ENCODE measurements around the gene DNAH14.

Gene DNAH14

DNA sequence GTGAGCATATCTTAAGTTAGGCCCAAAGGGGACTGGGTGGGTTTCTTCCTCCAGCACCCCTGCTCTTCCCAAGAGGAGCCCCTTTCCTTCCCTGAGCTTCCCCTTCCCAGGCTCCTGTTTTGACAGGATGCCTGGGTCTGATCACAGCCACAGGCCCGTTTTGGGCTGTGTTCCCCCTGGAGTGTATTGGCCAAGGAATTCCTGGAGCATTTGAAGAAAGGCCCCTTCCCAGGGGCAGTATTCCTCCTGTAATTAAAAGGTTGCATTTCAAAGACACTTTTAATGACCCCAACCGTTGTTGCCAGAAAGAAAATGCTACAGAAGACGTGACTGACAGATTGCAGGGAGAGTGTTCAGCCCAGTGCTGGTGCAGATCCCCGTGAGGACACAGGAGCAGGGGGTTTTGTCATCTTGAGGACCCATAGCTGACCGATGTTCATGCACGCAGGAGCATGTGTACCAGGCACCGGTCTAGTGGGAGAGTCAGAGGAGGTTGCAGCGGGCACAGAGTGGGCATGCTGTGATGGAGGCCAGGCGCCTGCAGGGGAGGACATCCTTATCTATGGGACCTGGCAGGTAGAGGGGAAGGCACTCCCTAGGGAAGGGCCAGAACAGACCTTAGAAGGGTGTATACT, 517.6 kb downstream of the DNAH14 start:
- TF ChIP-seq, protein P1, sequence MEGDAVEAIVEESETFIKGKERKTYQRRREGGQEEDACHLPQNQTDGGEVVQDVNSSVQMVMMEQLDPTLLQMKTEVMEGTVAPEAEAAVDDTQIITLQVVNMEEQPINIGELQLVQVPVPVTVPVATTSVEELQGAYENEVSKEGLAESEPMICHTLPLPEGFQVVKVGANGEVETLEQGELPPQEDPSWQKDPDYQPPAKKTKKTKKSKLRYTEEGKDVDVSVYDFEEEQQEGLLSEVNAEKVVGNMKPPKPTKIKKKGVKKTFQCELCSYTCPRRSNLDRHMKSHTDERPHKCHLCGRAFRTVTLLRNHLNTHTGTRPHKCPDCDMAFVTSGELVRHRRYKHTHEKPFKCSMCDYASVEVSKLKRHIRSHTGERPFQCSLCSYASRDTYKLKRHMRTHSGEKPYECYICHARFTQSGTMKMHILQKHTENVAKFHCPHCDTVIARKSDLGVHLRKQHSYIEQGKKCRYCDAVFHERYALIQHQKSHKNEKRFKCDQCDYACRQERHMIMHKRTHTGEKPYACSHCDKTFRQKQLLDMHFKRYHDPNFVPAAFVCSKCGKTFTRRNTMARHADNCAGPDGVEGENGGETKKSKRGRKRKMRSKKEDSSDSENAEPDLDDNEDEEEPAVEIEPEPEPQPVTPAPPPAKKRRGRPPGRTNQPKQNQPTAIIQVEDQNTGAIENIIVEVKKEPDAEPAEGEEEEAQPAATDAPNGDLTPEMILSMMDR (IDR thresholded peaks at IDR 0.05; ENCODE audit: control extremely low read depth, extremely low read depth, low read depth, missing control alignments) = no peak
- DNase-seq (ENCODE audit: extremely low spot score) = no peak
- ChIA-PET POLR2A (no interaction called here), CTCF (interaction anchor here (1.3 to 1.9 kb wide), 3 partner anchors 14 to 28 kb away, joined by 3 to 5 read pairs (median 3); partner anchors contain the start of gene LBR)

DNA sequence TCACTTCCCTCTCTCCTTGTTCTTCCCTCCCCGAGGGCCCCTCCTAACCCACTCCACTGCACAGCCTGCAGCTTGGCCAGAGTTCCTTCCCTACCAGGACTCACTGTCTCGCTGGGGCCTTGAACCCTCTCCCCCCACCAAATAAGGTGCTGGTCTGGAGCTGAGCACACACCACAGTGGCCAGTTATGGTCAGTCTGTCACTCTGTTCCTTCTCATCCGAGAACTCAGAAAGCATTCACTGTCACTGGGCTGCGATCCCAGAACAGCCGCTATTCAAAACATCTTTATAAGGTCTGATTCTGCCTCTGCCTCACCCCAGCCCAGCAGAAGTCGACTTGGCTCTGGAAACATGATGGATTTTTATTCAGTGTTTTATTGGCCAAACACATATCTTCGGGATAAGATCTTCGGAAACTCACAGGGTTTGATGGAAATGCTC, 518.2 kb downstream of the DNAH14 start:
- TF ChIP-seq, protein P1 (IDR thresholded peaks at IDR 0.05; ENCODE audit: control extremely low read depth, extremely low read depth, low read depth, missing control alignments) = no peak
- CTCF ChIA-PET = interaction anchor here (0.9 to 2.8 kb wide), 4 partner anchors 11 to 28 kb away, joined by 3 to 8 read pairs (median 3); no protein-coding TSS in a partner anchor
- POLR2A ChIA-PET = interaction anchor here (0.5 kb wide), 1 partner anchor 722 kb away, joined by 5 read pairs; no protein-coding TSS in a partner anchor
- no peak for DNase-seq (ENCODE audit: extremely low spot score)

DNA sequence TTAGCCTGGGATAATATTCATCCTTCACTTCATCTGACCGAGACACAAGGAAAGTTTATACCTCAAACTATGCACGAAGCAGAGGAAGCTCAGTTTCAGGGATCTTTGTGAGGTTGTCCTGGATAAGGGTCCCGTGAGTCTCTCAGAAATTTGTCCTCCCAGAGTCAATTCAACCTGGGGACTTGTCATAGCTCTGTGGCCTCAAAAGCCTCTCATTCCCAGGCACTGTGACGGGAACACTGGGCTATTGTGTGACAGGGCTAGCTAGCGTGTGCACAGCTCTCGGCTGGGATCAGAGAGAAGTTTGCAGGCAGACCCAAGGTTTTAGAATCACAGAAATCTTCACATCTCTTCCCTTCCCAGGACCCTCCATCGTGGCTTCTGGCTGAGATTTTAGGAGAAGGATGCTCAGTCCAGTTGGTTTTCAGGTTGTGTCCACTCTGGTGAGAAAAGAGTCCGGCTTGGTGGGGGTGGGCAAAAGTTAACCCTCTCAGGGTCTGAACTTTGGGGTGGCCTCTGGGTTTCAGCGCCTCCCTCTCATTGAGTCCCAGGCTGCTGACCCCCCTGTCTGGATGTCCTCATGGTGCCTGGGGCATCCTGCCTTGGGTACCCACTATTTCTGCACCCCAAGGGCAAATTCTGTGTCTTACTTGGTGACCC, 518.8 kb downstream of the DNAH14 start:
- no peak for DNase-seq (ENCODE audit: extremely low spot score)
- TF ChIP-seq, protein P1 (IDR thresholded peaks at IDR 0.05; ENCODE audit: control extremely low read depth, extremely low read depth, low read depth, missing control alignments) = no peak
- CTCF ChIA-PET = interaction anchor here (0.9 to 2.8 kb wide), 4 partner anchors 10 to 27 kb away, joined by 3 to 8 read pairs (median 3); no protein-coding TSS in a partner anchor
- POLR2A ChIA-PET = interaction anchor here (0.5 kb wide), 1 partner anchor 721 kb away, joined by 5 read pairs; no protein-coding TSS in a partner anchor

Measured in GM10248 (cell line).